Activated T-cell treated with anti-CD3 and anti-CD28 coated beads, Interleukin-2, amount 50 U/mL, for 1 hour (primary cell): ENCODE results near the gene PRR5.

Experiments
- DNase-seq: peaks from one replicate; pipeline ENCODE4 v3.0.0-alpha.2; 2020

The PRR5 gene

GRCh38 chr22:44719586-44720368, 17.8 kb downstream of the PRR5 start:
- no peak for DNase-seq

- no peak for DNase-seq
Measured at GRCh38 chr22:44721213-44721612, 19.2 kb downstream of the PRR5 start.

GRCh38 chr22:44722611-44723010, 20.6 kb downstream of the PRR5 start:
- no peak for DNase-seq

- no peak for DNase-seq
Measured at GRCh38 chr22:44723801-44724200, 21.8 kb downstream of the PRR5 start.

- DNase-seq: no peak
Measured at GRCh38 chr22:44724416-44724815, 22.4 kb downstream of the PRR5 start.

GRCh38 chr22:44724859-44725258, 22.9 kb downstream of the PRR5 start:
- DNase-seq: no peak

- no peak for DNase-seq
Measured at GRCh38 chr22:44726439-44726838, 24.4 kb downstream of the PRR5 start.

GRCh38 chr22:44727148-44727547, 25.1 kb downstream of the PRR5 start:
- DNase-seq: no peak

GRCh38 chr22:44727709-44728108, 25.7 kb downstream of the PRR5 start:
- DNase-seq: no peak

- no peak for DNase-seq
Measured at GRCh38 chr22:44728761-44729324, 26.8 kb downstream of the PRR5 start.

GRCh38 chr22:44729391-44730021, 27.5 kb downstream of the PRR5 start:
- DNase-seq: no peak

GRCh38 chr22:44730022-44730393, 28.0 kb downstream of the PRR5 start:
- DNase-seq: no peak

GRCh38 chr22:44730490-44731356, 28.7 kb downstream of the PRR5 start:
- no peak for DNase-seq

GRCh38 chr22:44731357-44731970, 29.5 kb downstream of the PRR5 start:
- DNase-seq: no peak

- DNase-seq: no peak
Measured at GRCh38 chr22:44732017-44732561, 30.1 kb downstream of the PRR5 start.

- no peak for DNase-seq
Measured at GRCh38 chr22:44732661-44733060, 30.7 kb downstream of the PRR5 start.

- no peak for DNase-seq
Measured at GRCh38 chr22:44733426-44734106, 31.6 kb downstream of the PRR5 start.

GRCh38 chr22:44734278-44734677, 32.3 kb downstream of the PRR5 start:
- DNase-seq: no peak

GRCh38 chr22:44734801-44735517, 33.0 kb downstream of the PRR5 start:
- no peak for DNase-seq

- peak; percentile 88 for DNase-seq
Measured at GRCh38 chr22:44735518-44736428, 33.8 kb downstream of the PRR5 start.
